H1 (cell line): Measurements from ENCODE around the gene IL36B. TPM values are rescaled to one million over a fixed set of nuclear protein-coding genes. Genes with fewer than 3 reads are reported as not detected.

Experiments
- CTCF ChIA-PET: fragments of 300-600 bp; sonication (Branson Sonifier 250); formaldehyde crosslinking; loops from one replicate; lab custom pipeline; 2021; ENCODE audit not compliant: partially characterized antibody; lab: Charles Lee
- POLR2A ChIA-PET: fragments of 300-600 bp; sonication (Branson Sonifier 250); formaldehyde crosslinking; loops from one replicate; lab custom pipeline; 2021; ENCODE audit warnings: inconsistent platforms; ENCODE audit not compliant: partially characterized antibody; lab: Charles Lee
- DNase-seq, 2 experiments: peaks; one replicate each; pipeline versions ENCODE4 v3.0.0 to v3.0.0-alpha.2; 2010 to 2022; ENCODE audit warnings: low spot score in 2 of 2, low read depth in 1 of 2, mixed read lengths in 1 of 2
- FAIRE-seq: peaks from 2 replicates; lab custom pipeline; 2011; peaks lifted over from hg19 to GRCh38; lab: Jason Lieb, UNC
- H2AFZ ChIP-seq: 2 replicates; pipeline ENCODE4 v1.8.1; 2012; ENCODE audit warnings: low read length, inconsistent platforms
- H2AK5ac ChIP-seq: 2 replicates; pipeline ENCODE4 v1.6.1; 2013; ENCODE audit warnings: low read depth, low read length
- H2BK120ac ChIP-seq: replicated peaks from 2 replicates; pipeline ENCODE3; 2013; ENCODE audit warnings: low read depth, low read length, inconsistent platforms
- H2BK12ac ChIP-seq: 2 replicates; pipeline ENCODE4 v1.6.1; 2013; ENCODE audit warnings: low read depth, low read length
- H2BK15ac ChIP-seq: 2 replicates; pipeline ENCODE4 v1.6.1; 2013; ENCODE audit warnings: low read length
- H2BK20ac ChIP-seq: 2 replicates; pipeline ENCODE4 v1.6.1; 2013; ENCODE audit warnings: low read length
- H2BK5ac ChIP-seq: 2 replicates; pipeline ENCODE4 v1.6.1; 2013; ENCODE audit warnings: low read depth, low read length
- H3K14ac ChIP-seq: 2 replicates; pipeline ENCODE4 v1.6.1; 2013; ENCODE audit warnings: inconsistent platforms; ENCODE audit not compliant: insufficient read length
- H3K18ac ChIP-seq: 2 replicates; pipeline ENCODE4 v1.6.1; 2013; ENCODE audit warnings: low read length; ENCODE audit errors: extremely low read depth
- H3K23ac ChIP-seq: 2 replicates; pipeline ENCODE4 v1.6.1; 2013; ENCODE audit warnings: inconsistent platforms; ENCODE audit not compliant: insufficient read length
- H3K23me2 ChIP-seq: 2 replicates; pipeline ENCODE4 v1.6.1; 2013; ENCODE audit warnings: low read depth, low read length
- H3K27ac ChIP-seq: 2 replicates; pipeline ENCODE4 v1.6.1; 2011; ENCODE audit warnings: low read depth, low read length, inconsistent platforms
- H3K27me3 ChIP-seq, 4 experiments: replicated peaks in 1 of 4; 1 replicate in 1 of 4; 2 replicates in 3 of 4; pipeline versions ENCODE4 v1.6.1 to v1.8.1; 2011 to 2013; ENCODE audit warnings: low read length in 3 of 4, mild to moderate bottlenecking in 3 of 4, inconsistent platforms in 2 of 4, mixed read lengths in 2 of 4, moderate library complexity in 1 of 4; ENCODE audit not compliant: control insufficient read depth in 3 of 4, insufficient read depth in 3 of 4; ENCODE audit errors: extremely low read depth in 1 of 4
- H3K36me3 ChIP-seq, 4 experiments: 2 replicates each; pipeline versions ENCODE4 v1.6.1 to v1.8.1; 2011 to 2013; ENCODE audit warnings: mild to moderate bottlenecking in 4 of 4, low read length in 3 of 4, moderate library complexity in 2 of 4, control low read depth in 1 of 4, inconsistent platforms in 1 of 4; ENCODE audit not compliant: insufficient read depth in 4 of 4, control insufficient read depth in 2 of 4
- H3K4ac ChIP-seq: replicated peaks from 2 replicates; pipeline ENCODE3; 2013; ENCODE audit warnings: low read length, low read depth, mixed read lengths, inconsistent platforms; ENCODE audit not compliant: insufficient read length
- H3K4me1 ChIP-seq, 4 experiments: replicated peaks in 1 of 4; 1 replicate in 1 of 4; 2 replicates in 3 of 4; pipeline versions ENCODE4 v1.6.1 to v1.8.1; 2011 to 2013; ENCODE audit warnings: low read length in 3 of 4, inconsistent platforms in 2 of 4, mixed read lengths in 1 of 4; ENCODE audit not compliant: insufficient read depth in 4 of 4, control insufficient read depth in 3 of 4
- H3K4me2 ChIP-seq, 2 experiments: 2 replicates each; pipeline versions ENCODE4 v1.6.1 to v1.8.1; 2011 to 2013; ENCODE audit warnings: low read depth in 2 of 2, low read length in 2 of 2, control low read depth in 1 of 2, inconsistent platforms in 1 of 2, mild to moderate bottlenecking in 1 of 2; ENCODE audit not compliant: insufficient read depth in 1 of 2
- H3K4me3 ChIP-seq, 4 experiments: fragments of 200-600, 300-600 bp in 1 of 4; sonication (generic), shearing (Covaris generic), sonication (Bioruptor Twin) in 1 of 4; 2 replicates each; pipeline versions ENCODE4 v1.5.1 to v1.8.1; 2011 to 2016; ENCODE audit warnings: low read length in 4 of 4, low read depth in 3 of 4, control low read depth in 2 of 4, inconsistent platforms in 2 of 4, mild to moderate bottlenecking in 2 of 4, mixed read lengths in 1 of 4, moderate library complexity in 1 of 4; ENCODE audit not compliant: insufficient read depth in 2 of 4; ENCODE audit errors: extremely low read depth in 1 of 4
- H3K56ac ChIP-seq: replicated peaks from 2 replicates; pipeline ENCODE3; 2013; ENCODE audit warnings: low read depth, mild to moderate bottlenecking, mixed read lengths, low read length, inconsistent platforms; ENCODE audit not compliant: insufficient read length
- H3K79me1 ChIP-seq: 2 replicates; pipeline ENCODE4 v1.6.1; 2013; ENCODE audit warnings: low read depth, low read length, control low read depth
- H3K79me2 ChIP-seq, 2 experiments: 2 replicates each; pipeline versions ENCODE4 v1.6.1 to v1.8.1; 2012 to 2013; ENCODE audit warnings: low read length in 2 of 2, mild to moderate bottlenecking in 2 of 2, inconsistent platforms in 1 of 2; ENCODE audit not compliant: insufficient read depth in 2 of 2, control insufficient read depth in 1 of 2
- H3K9ac ChIP-seq, 4 experiments: replicated peaks in 1 of 4; 1 replicate in 1 of 4; 2 replicates in 3 of 4; pipeline versions ENCODE4 v1.6.1 to v1.8.1; 2011 to 2013; ENCODE audit warnings: low read depth in 3 of 4, low read length in 3 of 4, control low read depth in 2 of 4, mild to moderate bottlenecking in 2 of 4, moderate library complexity in 2 of 4, inconsistent platforms in 1 of 4; ENCODE audit errors: extremely low read depth in 1 of 4
- H3K9me3 ChIP-seq, 2 experiments: 2 replicates each; pipeline versions ENCODE4 v1.6.1 to v1.8.1; 2012 to 2013; ENCODE audit warnings: mild to moderate bottlenecking in 2 of 2, moderate library complexity in 2 of 2, control low read depth in 1 of 2, inconsistent platforms in 1 of 2, low read depth in 1 of 2, low read length in 1 of 2, mixed read lengths in 1 of 2; ENCODE audit not compliant: insufficient read depth in 2 of 2
- H4K20me1 ChIP-seq, 2 experiments: replicated peaks in 1 of 2; 2 replicates each; pipeline versions ENCODE3 to v1.8.1; 2011 to 2013; ENCODE audit warnings: inconsistent platforms in 2 of 2, low read length in 2 of 2, mild to moderate bottlenecking in 1 of 2; ENCODE audit not compliant: insufficient read depth in 2 of 2, control insufficient read depth in 1 of 2
- H4K5ac ChIP-seq: 2 replicates; pipeline ENCODE4 v1.6.1; 2013; ENCODE audit warnings: low read length, low read depth, mixed read lengths, inconsistent platforms; ENCODE audit not compliant: insufficient read length
- H4K8ac ChIP-seq: 2 replicates; pipeline ENCODE4 v1.8.0; 2013; ENCODE audit warnings: mild to moderate bottlenecking, moderate library complexity, low read length, inconsistent platforms; ENCODE audit not compliant: insufficient read depth; ENCODE audit errors: extremely low read depth
- H4K91ac ChIP-seq: replicated peaks from 2 replicates; pipeline ENCODE3; 2013; ENCODE audit warnings: low read length, mixed read lengths, inconsistent platforms; ENCODE audit not compliant: insufficient read length
- ATF3 ChIP-seq: IDR thresholded peaks from 2 replicates; pipeline ENCODE4 v1.6.1; 2011; ENCODE audit warnings: low read depth, mild to moderate bottlenecking, low read length; ENCODE audit not compliant: insufficient read depth
- CHD2 ChIP-seq: IDR thresholded peaks from 2 replicates; pipeline ENCODE4 v1.6.1; 2012; ENCODE audit warnings: low read length, improper control_type of control experiment
- FOSL1 ChIP-seq: IDR thresholded peaks from 2 replicates; pipeline ENCODE4 v1.6.1; 2011; ENCODE audit warnings: mild to moderate bottlenecking, low read depth, low read length, moderate library complexity; ENCODE audit not compliant: insufficient read depth
- RXRA ChIP-seq: IDR thresholded peaks from 2 replicates; pipeline ENCODE4 v1.6.1; 2011; ENCODE audit warnings: low read depth, mild to moderate bottlenecking, low read length, moderate library complexity; ENCODE audit not compliant: insufficient read depth
- YY1 ChIP-seq: IDR thresholded peaks from 2 replicates; pipeline ENCODE4 v1.6.1; 2011; ENCODE audit warnings: low read depth, mild to moderate bottlenecking, low read length
- WGBS, 2 experiments: shearing (Covaris generic) in 1 of 2; methylation state at CpG; one replicate each; pipeline versions ENCODE4 v1.1.6 to v1.1.7; 2013 to 2015; ENCODE audit warnings: low lambda C conversion rate in 2 of 2, mixed read lengths in 2 of 2, inconsistent platforms in 1 of 2, low coverage in 1 of 2, missing lambda C conversion rate in 1 of 2; ENCODE audit not compliant: insufficient replicate concordance in 2 of 2, insufficient coverage in 1 of 2, insufficient read length in 1 of 2; ENCODE audit errors: extremely low coverage in 1 of 2, missing lambda C conversion rate in 1 of 2; 5-methylcytosine and 5-hydroxymethylcytosine counted together
- polyA plus RNA-seq, 7 experiments: library from polyadenylated mRNA; depleted of rRNA in 3 of 7; stranded (reverse) in 5 of 7; unstranded in 2 of 7; fragments of >200 nt in 5 of 7; fragments of 200-250 nt in 2 of 7; gene quantifications; 1 replicate in 5 of 7; 2 replicates in 1 of 7; 4 replicates in 1 of 7; pipeline versions ENCODE4 v1.2.1 to v1.2.3, GENCODE V29; 2011 to 2013; ENCODE audit warnings: missing spikeins in 2 of 7, mixed read lengths in 2 of 7
- total RNA-seq: library from RNA; stranded (reverse); fragmentation: NEBNext Ultra II Directional; extraction: Animal tissue kit (Norgen Biotek cat#: 25700); gene quantifications from 2 replicates; pipeline ENCODE4 v1.2.1, GENCODE V29; 2021

IL36B gene
- total and polyA plus RNA-seq, 2 of the 8 experiments (the other 6 are each of a cell fraction or from before 2014, with no cell fraction given), result not detected

GRCh38 chr2:113009622-113010021 lies 43.0 kb downstream of the IL36B start:
- DNase-seq (no peak), FAIRE-seq (no peak)
- no peaks in the 10 kb centered on the region for H3K79me1 ChIP-seq
- no peak overlapping the region for H3K4ac ChIP-seq
- ChIA-PET POLR2A (no interaction called here), CTCF (interaction anchor here (1.0 to 1.9 kb wide), 2 partner anchors 47 to 50 kb away, joined by 3 to 6 read pairs; no protein-coding TSS in a partner anchor)
- H3K23ac ChIP-seq, result no peak overlapping the region
- H3K9ac ChIP-seq, result no peak overlapping the region
- H3K79me2 ChIP-seq, result no peaks in the 10 kb centered on the region
- no peak overlapping the region for H3K4me3 ChIP-seq
- no peak overlapping the region for H3K27ac ChIP-seq
- H3K36me3 ChIP-seq, result no peaks in the 10 kb centered on the region
- H4K8ac ChIP-seq, result no peak overlapping the region
- H2BK12ac ChIP-seq, result no peak overlapping the region
- no peaks in the 10 kb centered on the region for H3K4me1 ChIP-seq
- no peak overlapping the region for H2BK5ac ChIP-seq
- H3K4me2 ChIP-seq, result no peak overlapping the region
- no peak for TF ChIP-seq ATF3
- no peak for TF ChIP-seq FOSL1
- TF ChIP-seq CHD2, result no peak
- TF ChIP-seq RXRA, result no peak
- no peak for TF ChIP-seq YY1
- H4K5ac ChIP-seq, result no peak overlapping the region
- H2BK15ac ChIP-seq, result no peak overlapping the region
- H3K56ac ChIP-seq, result no peak overlapping the region
- no peak overlapping the region for H4K91ac ChIP-seq
- WGBS, 2 experiments, result 88% methylated on average over 1 of the region's 1 CpG; no CpG with 5 or more reads in 1 of the 2 experiments
- no peak overlapping the region for H2BK120ac ChIP-seq
- H4K20me1 ChIP-seq, result no peaks in the 10 kb centered on the region
- H3K23me2 ChIP-seq, result no peaks in the 10 kb centered on the region
- H2AFZ ChIP-seq, result no peak overlapping the region
- H3K14ac ChIP-seq, result no peak overlapping the region
- peaks cover 0 to 3% of the 10 kb centered on the region in 2 experiments; a peak in 1 of 4 replicates for H3K9me3 ChIP-seq
- H2BK20ac ChIP-seq, result no peak overlapping the region
- H3K27me3 ChIP-seq, result no peaks in the 10 kb centered on the region
- no peak overlapping the region for H2AK5ac ChIP-seq
- H3K18ac ChIP-seq, result no peak overlapping the region
